ENCODE results near the gene GALNT2.

- no peak for TF ChIP-seq CTCF (conservative IDR thresholded peaks at IDR 0.05; ENCODE audit: low read depth in 2 of 2)
- TF ChIP-seq ZNF331 (CRISPR knock-in tag; IDR thresholded peaks at IDR 0.05; ENCODE audit: low read depth), result no peak
- no peak for TF ChIP-seq EZH2phosphoT487 (IDR thresholded peaks at IDR 0.05; ENCODE audit: unreplicated experiment)
- TF ChIP-seq POLR2AphosphoS5 (IDR thresholded peaks at IDR 0.05; ENCODE audit: low read depth), result no peak
Measured at GRCh38 chr1:230243583-230244353, 176.7 kb downstream of the GALNT2 start.

Measured in GM23338 (cell line).